ENCODE data around the gene EIF2B2. TPM values are rescaled to one million over a fixed set of nuclear protein-coding genes. Genes with fewer than 3 reads are reported as not detected.
"Not testable (repeated sequence)": the region's sequence is repeated elsewhere in the genome, so short reads cannot be mapped to it uniquely, and the experiment has no call there.

The EIF2B2 gene
- total RNA-seq, 1 experiment from 2014 or later: 63.3 TPM

- no peak for DNase-seq (ENCODE audit: low spot score)
Observed at GRCh38 chr14:74988993-74989392, 13.7 kb upstream of the EIF2B2 start.

DNA sequence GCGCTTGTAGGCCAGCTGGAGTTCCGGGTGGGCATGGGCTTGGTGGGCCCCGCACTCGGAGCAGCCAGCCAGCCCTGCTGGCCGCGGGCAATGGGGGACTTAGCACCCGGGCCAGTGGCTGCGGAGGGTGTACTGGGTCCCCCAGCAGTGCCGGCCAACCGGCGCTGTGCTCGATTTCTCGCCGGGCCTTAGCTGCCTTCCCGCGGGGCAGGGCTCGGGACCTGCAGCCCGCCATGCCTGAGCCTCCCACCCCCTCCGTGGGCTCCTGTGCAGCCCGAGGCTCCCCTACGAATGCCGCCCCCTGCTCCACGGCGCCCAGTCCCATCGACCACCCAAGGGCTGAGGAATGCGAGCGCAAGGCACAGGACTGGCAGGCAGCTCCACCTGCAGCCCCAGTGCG lies 8.5 kb upstream of the EIF2B2 start:
- DNase-seq (ENCODE audit: low spot score): not testable (repeated sequence)

DNA sequence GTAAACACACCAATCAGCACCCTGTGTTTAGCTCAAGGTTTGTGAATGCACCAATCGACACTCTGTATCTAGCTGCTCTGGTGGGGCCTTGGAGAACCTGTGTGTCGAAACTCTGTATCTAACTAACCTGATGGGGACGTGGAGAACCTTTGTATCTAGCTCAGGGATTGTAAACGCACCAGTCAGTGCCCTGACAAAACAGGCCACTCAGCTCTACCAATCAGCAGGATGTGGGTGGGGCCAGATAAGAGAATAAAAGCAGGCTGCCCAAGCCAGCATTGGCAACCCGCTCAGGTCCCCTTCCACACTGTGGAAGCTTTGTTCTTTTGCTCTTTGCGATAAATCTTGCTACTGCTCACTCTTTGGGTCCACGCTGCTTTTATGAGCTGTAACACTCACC lies 6.9 kb upstream of the EIF2B2 start:
- DNase-seq (ENCODE audit: low spot score): not testable (repeated sequence)

DNA sequence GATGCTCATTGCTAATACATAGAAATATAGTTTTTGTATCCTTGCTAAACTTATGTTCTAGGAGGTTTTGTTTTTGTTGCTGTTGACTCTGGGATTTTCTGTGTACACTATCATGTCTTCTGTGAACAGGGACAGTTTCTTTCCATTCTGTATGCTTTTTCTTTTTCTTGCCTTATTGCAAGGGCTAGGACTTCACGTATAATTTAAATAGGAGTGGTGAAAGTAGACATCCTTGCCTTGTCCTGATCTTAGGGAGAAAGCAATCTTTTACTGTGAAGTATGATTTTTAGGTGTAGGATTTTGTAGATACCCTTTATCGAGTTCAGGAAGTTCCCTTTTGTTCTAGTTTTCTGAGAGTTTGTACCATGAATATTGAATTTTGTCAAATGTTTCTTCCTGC lies 1.5 kb upstream of the EIF2B2 start:
- DNase-seq (ENCODE audit: low spot score): no peak

GRCh38 chr14:75001899-75002298 lies 822 bp upstream of the EIF2B2 start:
- DNase-seq (ENCODE audit: low spot score): no peak

DNA sequence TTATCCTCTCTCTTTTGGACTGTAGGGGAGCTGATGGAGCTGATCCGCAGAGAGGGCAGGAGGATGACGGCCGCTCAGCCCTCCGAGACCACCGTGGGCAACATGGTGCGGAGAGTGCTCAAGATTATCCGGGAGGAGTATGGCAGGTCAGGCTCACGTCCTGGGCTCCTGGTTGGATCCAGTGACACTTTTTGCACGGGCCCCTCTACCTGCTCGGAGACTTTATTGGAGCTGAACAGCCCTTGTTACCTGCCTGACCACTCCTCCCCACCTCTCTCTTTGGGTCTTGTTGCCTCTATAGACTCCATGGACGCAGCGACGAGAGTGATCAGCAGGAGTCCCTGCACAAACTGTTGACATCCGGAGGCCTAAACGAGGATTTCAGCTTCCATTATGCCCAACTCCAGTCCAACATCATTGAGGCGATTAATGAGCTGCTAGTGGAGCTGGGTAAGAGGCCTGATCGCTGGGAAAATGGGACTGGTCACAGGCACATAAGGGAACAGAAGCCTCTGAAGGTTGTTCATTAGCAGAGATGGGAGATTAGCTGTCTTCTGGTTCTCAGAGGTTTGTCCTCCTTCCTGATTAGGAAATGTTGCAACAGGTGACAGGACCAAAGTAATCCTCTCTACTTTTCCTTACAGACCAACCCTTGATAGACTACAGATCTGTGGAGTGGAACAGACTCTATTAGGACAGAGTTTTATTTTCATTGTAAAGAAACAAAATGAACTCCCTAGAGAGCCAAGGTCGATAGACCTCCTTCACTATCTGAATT lies 718 bp downstream of the EIF2B2 start:
- no peak for DNase-seq (ENCODE audit: low spot score)

- no peak for DNase-seq (ENCODE audit: low spot score)
Observed at GRCh38 chr14:75005357-75005756, 2.6 kb downstream of the EIF2B2 start.

- DNase-seq (ENCODE audit: low spot score): no peak
Observed at GRCh38 chr14:75009176-75009575, 6.5 kb downstream of the EIF2B2 start.

GRCh38 chr14:75010472-75011093 lies 7.9 kb downstream of the EIF2B2 start:
- DNase-seq (ENCODE audit: low spot score): no peak

DNA sequence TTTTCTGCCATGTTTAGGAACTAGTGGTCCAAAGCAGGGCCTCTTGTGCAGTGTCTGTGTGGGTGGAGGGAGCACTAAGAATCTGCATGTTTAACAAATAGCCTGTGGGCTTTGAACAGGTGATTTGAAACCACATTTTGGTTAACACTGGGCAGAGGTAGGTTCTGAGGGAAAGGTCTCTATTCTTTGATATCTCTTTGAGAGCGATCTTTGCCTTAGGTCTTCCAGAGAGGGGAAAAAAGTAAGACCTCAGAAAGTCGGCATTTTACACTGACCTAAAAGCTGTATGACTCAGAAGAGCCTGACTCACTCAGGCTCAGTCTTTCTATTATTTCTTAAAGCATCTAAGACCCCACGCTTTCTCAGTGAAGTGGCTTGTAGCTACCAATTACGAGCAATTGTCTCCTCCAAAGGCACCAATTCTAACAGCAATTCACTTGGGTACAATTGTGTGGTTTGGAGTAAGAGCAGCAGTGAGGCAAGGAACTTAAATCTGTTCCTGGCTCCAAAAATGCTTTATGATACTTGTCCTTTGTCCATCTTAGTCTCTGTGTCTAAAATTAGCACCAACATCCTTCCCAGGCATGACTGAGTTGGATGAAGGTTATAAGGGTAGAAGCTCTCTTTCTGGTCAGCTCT lies 8.8 kb downstream of the EIF2B2 start:
- DNase-seq (ENCODE audit: low spot score): peak; percentile 67

DNA sequence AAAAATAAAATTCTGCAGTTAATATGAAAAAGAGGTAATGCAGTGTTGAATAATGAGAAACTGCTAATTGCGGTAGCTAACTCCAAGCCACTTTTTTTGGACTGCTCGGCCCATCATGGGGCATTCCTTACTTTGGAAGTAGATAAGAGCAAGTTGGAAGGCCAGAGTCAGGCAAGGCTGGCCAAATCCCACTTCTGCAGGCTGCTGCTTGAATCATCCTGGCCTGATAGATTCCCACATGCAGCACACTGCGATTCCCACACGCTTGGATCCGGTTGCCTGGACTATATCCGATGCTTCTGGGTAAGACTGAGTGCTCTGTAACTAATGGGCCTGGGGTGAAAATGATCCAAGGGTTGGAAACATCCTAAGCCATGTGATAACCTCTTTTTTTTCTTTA lies 10.6 kb downstream of the EIF2B2 start:
- DNase-seq (ENCODE audit: low spot score): no peak

DNA sequence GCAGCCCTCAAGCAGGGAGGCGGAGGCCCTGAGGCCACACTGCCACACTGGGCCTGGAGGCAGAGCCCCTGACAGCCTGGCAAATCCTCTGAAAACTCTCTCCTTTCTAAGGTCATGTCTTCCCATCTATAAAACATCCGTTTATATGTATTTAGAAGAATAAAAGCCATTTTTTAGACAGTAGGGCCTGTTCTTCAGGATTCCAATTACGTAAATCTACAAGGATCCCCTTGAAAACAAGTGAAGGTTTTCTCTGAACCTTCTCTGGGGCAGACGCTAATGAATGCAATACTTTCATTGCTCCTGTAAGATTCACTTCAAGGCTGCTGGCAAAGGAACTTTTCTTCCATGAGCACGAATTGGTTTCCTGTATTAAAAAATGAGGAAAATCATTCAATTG lies 12.8 kb downstream of the EIF2B2 start:
- DNase-seq (ENCODE audit: low spot score): no peak

- DNase-seq (ENCODE audit: low spot score): no peak
Observed at GRCh38 chr14:75016815-75017214, 14.1 kb downstream of the EIF2B2 start.

DNA sequence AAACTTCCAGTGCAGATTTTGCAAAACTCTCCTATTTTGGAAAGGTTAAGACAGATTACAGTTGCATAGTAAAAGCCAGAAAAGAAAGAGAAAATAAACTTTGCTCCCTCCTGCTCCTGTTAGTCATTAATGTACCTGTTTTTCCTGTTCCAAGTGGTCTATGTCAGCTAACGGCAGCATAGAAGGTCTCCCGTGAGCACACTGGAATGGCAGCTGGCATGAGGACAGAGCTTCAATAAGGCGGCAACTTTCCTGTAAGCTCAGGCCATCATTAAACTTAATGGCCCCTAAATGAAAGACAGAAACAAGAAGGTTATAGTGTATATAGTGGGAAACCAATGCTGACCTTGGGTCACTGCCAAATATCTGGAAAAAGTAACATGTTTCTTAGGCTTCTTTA lies 16.0 kb downstream of the EIF2B2 start:
- no peak for DNase-seq (ENCODE audit: low spot score)

- DNase-seq (ENCODE audit: low spot score): no peak
Observed at GRCh38 chr14:75022655-75023054, 19.9 kb downstream of the EIF2B2 start.

DNA sequence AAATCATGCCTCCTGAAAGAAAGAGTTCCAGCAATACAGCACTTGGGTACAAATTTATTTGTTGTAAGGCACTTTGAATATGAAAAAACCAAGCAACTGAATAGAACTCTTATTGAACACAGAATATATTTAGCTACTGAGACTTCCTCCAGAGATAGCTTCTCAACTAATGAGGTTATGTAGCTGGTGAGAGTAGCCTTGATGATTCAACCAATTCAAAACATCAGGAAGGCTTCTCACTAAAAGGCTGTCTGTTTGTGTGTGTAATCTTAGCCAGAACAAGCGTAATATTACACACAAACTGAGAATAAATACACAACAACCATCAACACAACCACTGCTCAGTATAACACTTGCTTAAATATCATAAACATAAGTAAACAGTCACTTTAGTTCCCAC lies 20.4 kb downstream of the EIF2B2 start:
- DNase-seq (ENCODE audit: low spot score): no peak

DNA sequence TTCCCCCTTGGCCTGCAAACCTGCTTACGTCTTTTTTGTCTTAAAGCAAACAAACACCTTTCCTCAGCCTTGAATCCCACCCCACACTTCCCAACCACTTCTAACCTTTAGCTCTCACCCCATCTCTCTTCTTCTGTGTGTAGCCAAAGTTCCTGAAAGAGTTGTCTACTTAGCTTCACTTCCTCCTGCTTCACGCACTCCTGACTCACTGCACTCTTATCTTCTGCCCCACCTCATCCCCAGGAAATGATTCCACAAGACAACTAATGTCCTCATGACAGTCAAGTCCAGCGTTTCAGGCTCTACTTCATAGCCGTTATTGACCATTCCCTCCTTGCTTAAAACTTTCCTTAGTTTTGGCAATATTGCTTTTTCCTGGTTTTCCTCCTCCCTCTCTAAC lies 22.4 kb downstream of the EIF2B2 start:
- peak; percentile 16 for DNase-seq (ENCODE audit: low spot score)

GRCh38 chr14:75025876-75026275 lies 23.2 kb downstream of the EIF2B2 start:
- DNase-seq (ENCODE audit: low spot score): no peak

GRCh38 chr14:75030147-75030546 lies 27.4 kb downstream of the EIF2B2 start:
- no peak for DNase-seq (ENCODE audit: low spot score)

DNA sequence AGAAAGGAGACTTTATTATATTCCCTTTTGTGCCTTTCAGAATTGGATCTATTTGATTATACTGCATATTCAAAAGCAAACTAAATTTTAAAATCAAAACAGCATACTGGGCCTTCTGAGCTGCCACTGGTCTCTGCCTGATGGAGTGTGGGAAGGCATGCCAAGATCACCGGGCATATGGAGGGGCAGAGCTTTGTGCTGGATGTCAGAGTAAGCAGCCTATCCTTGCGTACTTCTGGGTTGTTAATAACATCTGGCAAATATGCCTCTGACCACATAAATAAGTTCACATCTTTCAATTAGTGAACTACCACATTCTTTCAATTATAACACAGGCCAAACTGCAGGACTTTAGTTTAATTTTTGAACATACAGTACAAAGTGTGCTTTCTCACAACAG lies 30.2 kb downstream of the EIF2B2 start:
- DNase-seq (ENCODE audit: low spot score): no peak

- no peak for DNase-seq (ENCODE audit: low spot score)
Observed at GRCh38 chr14:75040507-75040906, 37.8 kb downstream of the EIF2B2 start.

DNA sequence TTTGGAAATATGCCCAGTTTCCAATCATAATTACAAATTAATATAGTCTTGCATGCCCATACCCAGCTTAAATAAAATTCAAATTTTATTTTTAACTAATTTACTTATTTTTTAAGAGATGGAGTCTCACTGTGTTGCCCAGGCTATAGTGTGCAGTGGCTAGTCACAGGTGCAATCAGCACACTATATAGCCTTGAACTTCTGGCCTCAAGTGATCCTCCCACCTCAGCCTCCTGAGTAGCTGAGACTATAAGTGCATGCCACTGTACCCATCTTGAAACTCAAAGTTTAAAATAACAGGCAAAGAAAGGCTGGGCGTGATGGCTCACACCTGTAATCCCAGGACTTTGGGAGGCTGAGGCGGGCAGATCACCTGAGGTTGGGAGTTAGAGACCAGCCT lies 38.2 kb downstream of the EIF2B2 start:
- DNase-seq (ENCODE audit: low spot score): no peak

DNA sequence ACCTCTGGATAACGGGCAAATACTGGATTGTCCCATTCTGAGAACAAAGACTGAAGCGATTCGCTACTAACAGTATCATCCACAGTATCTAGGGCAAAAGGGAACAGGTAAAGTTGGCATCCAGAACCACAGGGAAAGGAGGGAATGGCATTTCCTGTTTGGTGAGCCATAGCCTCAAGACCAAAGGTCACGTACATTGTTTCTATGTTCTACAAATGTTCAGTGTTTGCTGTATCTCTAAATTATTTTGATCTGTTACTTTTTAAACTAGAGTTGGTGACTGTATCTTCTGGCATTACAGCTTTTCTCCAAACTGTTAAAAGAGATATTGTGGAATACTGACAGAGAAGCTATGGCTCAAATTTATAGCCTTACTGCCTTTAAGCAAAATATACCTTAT lies 38.9 kb downstream of the EIF2B2 start:
- DNase-seq (ENCODE audit: low spot score): peak; percentile 39
